HL-60 (cell line): ENCODE measurements around the gene DLX1.

Experiments used
- CTCF ChIP-seq: IDR thresholded peaks from one replicate; pipeline ENCODE4 v1.5.1; 2011; ENCODE audit warnings: low read length, control low read depth, inconsistent platforms; ENCODE audit not compliant: insufficient read depth
- GABPA ChIP-seq: IDR thresholded peaks from 2 replicates; pipeline ENCODE4 v1.6.1; 2012; ENCODE audit warnings: low read depth
- POLR2AphosphoS5 ChIP-seq: IDR thresholded peaks from 2 replicates; pipeline ENCODE4 v1.6.1; 2012; ENCODE audit warnings: low read depth
- REST ChIP-seq: IDR thresholded peaks from 2 replicates; pipeline ENCODE4 v1.6.1; 2012; ENCODE audit warnings: low read depth; ENCODE audit not compliant: insufficient replicate concordance
- SPI1 ChIP-seq: IDR thresholded peaks from 2 replicates; pipeline ENCODE4 v1.6.1; 2012; ENCODE audit warnings: low read depth, mild to moderate bottlenecking, borderline replicate concordance

GRCh38 chr2:172050479-172051125 is 34.7 kb upstream of the DLX1 start:
- TF ChIP-seq REST (no peak), CTCF (no peak), POLR2AphosphoS5 (no peak), GABPA (no peak), SPI1 (no peak)
